Right ventricle myocardium superior (tissue), 1 donor: ENCODE data around the gene SCYGR7. TPM values are rescaled to one million over a fixed set of nuclear protein-coding genes. Genes with fewer than 3 reads are reported as not detected.
"Not testable (repeated sequence)": the region's sequence is repeated elsewhere in the genome, so short reads cannot be mapped to it uniquely, and the experiment has no call there.

Experiments
- ATAC-seq: fragments of 200-7000 bp; cut with Tn5 transposase; one replicate; pipeline ENCODE4 v1.9.1; 2020; ENCODE audit warnings: mild to moderate bottlenecking; ENCODE audit not compliant: poor library complexity
- DNase-seq: peaks from one replicate; pipeline ENCODE4 v3.0.0-alpha.2; 2020
- intact Hi-C: fragments of 100-400 bp; cut with DNase I; formaldehyde crosslinking; loops from one replicate; pipeline ENCODE4 v1.11.2; 2022
- long read RNA-seq: library from polyadenylated mRNA; unstranded; transcript quantifications from one replicate; pipeline ENCODE4 v2.0.0, GENCODE V29; 2021
- total RNA-seq: library from RNA; stranded (reverse); fragmentation: NEBNext Ultra II Directional; extraction: Animal tissue kit (Norgen Biotek cat#: 25700); gene quantifications from one replicate; pipeline ENCODE4 v1.2.1, GENCODE V29; 2021
- donor health status: DM: no; HTN: yes; CAD: no; lungs with severe emphysema.

SCYGR7 gene
- total RNA-seq = not detected
- long read RNA-seq = 0 reads

- no peak for ATAC-seq
- intact Hi-C loops = no loop called here
Measured at GRCh38 chr2:227728035-227728434, at the start of gene SCYGR7. SCYGR7 (plus strand) TSS chr2:227728335; CDS start chr2:227728335, 0 bp downstream.

GRCh38 chr2:227684258-227684657 lies 43.9 kb upstream of the SCYGR7 start:
- DNase-seq = no peak
- ATAC-seq = no peak
- intact Hi-C loops = no loop called here

More at GRCh38 chr2:227728035-227728434, at the start of gene SCYGR7:
- no peak for DNase-seq

- ATAC-seq (peak; percentile 58), DNase-seq (no peak)
- intact Hi-C loops = no loop called here
Measured at GRCh38 chr2:227687189-227687588, 40.9 kb upstream of the SCYGR7 start.

- no peak for ATAC-seq
- no peak for DNase-seq
- intact Hi-C loops = no loop called here
Measured at GRCh38 chr2:227696990-227697679, 31.0 kb upstream of the SCYGR7 start.

GRCh38 chr2:227701556-227701955 lies 26.6 kb upstream of the SCYGR7 start:
- no peak for ATAC-seq
- DNase-seq = no peak
- intact Hi-C loops = no loop called here

GRCh38 chr2:227703280-227703732 lies 24.8 kb upstream of the SCYGR7 start:
- no peak for ATAC-seq
- no peak for DNase-seq
- intact Hi-C loops = no loop called here

- DNase-seq (no peak), ATAC-seq (no peak)
- intact Hi-C loops = no loop called here
Measured at GRCh38 chr2:227703961-227704360, 24.2 kb upstream of the SCYGR7 start.

GRCh38 chr2:227706859-227707258 lies 21.3 kb upstream of the SCYGR7 start:
- ATAC-seq (no peak), DNase-seq (no peak)
- intact Hi-C loops = no loop called here

- intact Hi-C loops = no loop called here
- ATAC-seq (no peak), DNase-seq (no peak)
Measured at GRCh38 chr2:227707390-227707789, 20.7 kb upstream of the SCYGR7 start.

GRCh38 chr2:227710986-227711385 lies 17.1 kb upstream of the SCYGR7 start:
- no peak for ATAC-seq
- DNase-seq = no peak
- intact Hi-C loops = no loop called here

- intact Hi-C loops = no loop called here
- no peak for ATAC-seq
Measured at GRCh38 chr2:227713291-227713690, 14.8 kb upstream of the SCYGR7 start.

GRCh38 chr2:227716501-227716900 lies 11.6 kb upstream of the SCYGR7 start:
- intact Hi-C loops = no loop called here
- ATAC-seq = no peak
- no peak for DNase-seq

More at GRCh38 chr2:227713291-227713690, 14.8 kb upstream of the SCYGR7 start:
- DNase-seq = no peak

- ATAC-seq = peak; percentile 97
- DNase-seq = peak; percentile 95
- intact Hi-C loops = no loop called here
Measured at GRCh38 chr2:227717687-227718567, 10.2 kb upstream of the SCYGR7 start, which contains the start of gene SLC19A3. SLC19A3 (minus strand) TSS chr2:227718028; CDS start chr2:227702318, 15,710 bp downstream.

GRCh38 chr2:227719641-227720040 lies 8.5 kb upstream of the SCYGR7 start:
- intact Hi-C loops = no loop called here
- DNase-seq (no peak), ATAC-seq (no peak)

- DNase-seq (no peak), ATAC-seq (no peak)
- intact Hi-C loops = no loop called here
Measured at GRCh38 chr2:227720680-227721079, 7.5 kb upstream of the SCYGR7 start.

- DNase-seq, ATAC-seq, intact Hi-C loops: not testable (repeated sequence)
Measured at GRCh38 chr2:227722821-227723220, 5.3 kb upstream of the SCYGR7 start.

- intact Hi-C loops = no loop called here
- ATAC-seq (no peak), DNase-seq (no peak)
Measured at GRCh38 chr2:227724394-227725039, 3.6 kb upstream of the SCYGR7 start, which contains the start of gene SCYGR6. SCYGR6 (minus strand) TSS chr2:227724757; CDS start chr2:227724757, 0 bp downstream.

GRCh38 chr2:227739351-227739750 lies 11.2 kb downstream of the SCYGR7 start:
- DNase-seq = no peak
- ATAC-seq = no peak
- intact Hi-C loops = no loop called here

- ATAC-seq, DNase-seq, intact Hi-C loops: not testable (repeated sequence)
Measured at GRCh38 chr2:227740705-227741104, 12.6 kb downstream of the SCYGR7 start.
